ENCODE results near the gene TAS1R2.

The TAS1R2 gene

GRCh38 chr1:18901147-18901951 lies 41.9 kb upstream of the TAS1R2 start:
- no peak for TF ChIP-seq POU6F1 (CRISPR knock-in tag; IDR thresholded peaks at IDR 0.05; ENCODE audit: borderline replicate concordance, low read depth)
- TF ChIP-seq SNAI2 (CRISPR knock-in tag; IDR thresholded peaks at IDR 0.05) = no peak
- TF ChIP-seq ZNF565 (CRISPR knock-in tag; conservative IDR thresholded peaks at IDR 0.05; ENCODE audit: low read depth) = no peak
- TF ChIP-seq PATZ1 (CRISPR knock-in tag; IDR thresholded peaks at IDR 0.05; ENCODE audit: borderline replicate concordance) = no peak
- no peak for TF ChIP-seq ESRRG (CRISPR knock-in tag; IDR thresholded peaks at IDR 0.05)
- TF ChIP-seq ZFP30 (CRISPR knock-in tag; IDR thresholded peaks at IDR 0.05) = no peak
- no peak for TF ChIP-seq TOX (CRISPR knock-in tag; IDR thresholded peaks at IDR 0.05; ENCODE audit: borderline replicate concordance)
- no peak for ATAC-seq

- no peak for TF ChIP-seq CSRNP3 (CRISPR knock-in tag; IDR thresholded peaks at IDR 0.05)
- no peak for TF ChIP-seq OSR1 (CRISPR knock-in tag; IDR thresholded peaks at IDR 0.05)
- TF ChIP-seq ARNTL (CRISPR knock-in tag; IDR thresholded peaks at IDR 0.05; ENCODE audit: borderline replicate concordance, low read depth) = no peak
- no peak for TF ChIP-seq TCF4 (CRISPR knock-in tag; IDR thresholded peaks at IDR 0.05; ENCODE audit: borderline replicate concordance)
- no peak for TF ChIP-seq CREB5 (CRISPR knock-in tag; IDR thresholded peaks at IDR 0.05; ENCODE audit: low read depth)
- no peak for TF ChIP-seq TSHZ2 (CRISPR knock-in tag; IDR thresholded peaks at IDR 0.05)
- no peak for TF ChIP-seq ZFP3 (CRISPR knock-in tag; IDR thresholded peaks at IDR 0.05)
- no peak for TF ChIP-seq ZC3H10 (CRISPR knock-in tag; IDR thresholded peaks at IDR 0.05)
- TF ChIP-seq PATZ1 (CRISPR knock-in tag; IDR thresholded peaks at IDR 0.05; ENCODE audit: borderline replicate concordance) = no peak
- TF ChIP-seq PPARA (CRISPR knock-in tag; IDR thresholded peaks at IDR 0.05; ENCODE audit: borderline replicate concordance) = no peak
- no peak for TF ChIP-seq POU6F1 (CRISPR knock-in tag; IDR thresholded peaks at IDR 0.05; ENCODE audit: borderline replicate concordance, low read depth)
- TF ChIP-seq GLIS3 (CRISPR knock-in tag; IDR thresholded peaks at IDR 0.05) = no peak
- no peak for TF ChIP-seq SNAI2 (CRISPR knock-in tag; IDR thresholded peaks at IDR 0.05)
- TF ChIP-seq RARB (CRISPR knock-in tag; IDR thresholded peaks at IDR 0.05) = no peak
- TF ChIP-seq ISL1 (CRISPR knock-in tag; IDR thresholded peaks at IDR 0.05) = no peak
- no peak for ATAC-seq
Observed at GRCh38 chr1:18900303-18900841, 40.9 kb upstream of the TAS1R2 start.
